ENCODE results near the gene KRTAP17-1.
"Not testable (repeated sequence)": the region's sequence is repeated elsewhere in the genome, so short reads cannot be mapped to it uniquely, and the experiment has no call there.

The KRTAP17-1 gene

DNA sequence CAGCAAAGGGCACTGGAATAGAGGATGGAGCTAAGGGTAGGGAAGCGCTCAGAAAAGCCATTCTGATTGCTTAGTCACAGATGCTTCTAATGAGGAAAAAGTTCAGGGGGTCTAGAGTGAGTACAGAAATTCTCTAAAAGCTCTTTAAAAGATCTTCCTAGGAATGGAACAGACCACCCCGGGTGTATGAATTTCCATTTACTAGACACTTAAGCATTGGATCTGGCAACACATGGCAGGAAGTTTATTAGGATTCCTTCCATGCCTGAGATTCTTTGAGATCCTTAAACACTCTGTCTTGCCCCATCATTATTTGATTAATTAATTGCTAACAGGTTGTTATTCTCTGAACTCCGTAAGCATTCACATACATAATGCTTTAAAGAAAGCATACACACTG is 31.5 kb downstream of the KRTAP17-1 start:
- Histone ChIP-seq H3K27me3 (ENCODE audit: insufficient read depth, low read depth) (no peaks in the 10 kb centered on the region), H3K79me2 (ENCODE audit: insufficient read depth, low read depth) (no peaks in the 10 kb centered on the region), H3K36me3 (ENCODE audit: insufficient read depth) (no peaks in the 10 kb centered on the region), H3K4me2 (no peak overlapping the region), H4K20me1 (ENCODE audit: insufficient read depth) (no peaks in the 10 kb centered on the region), H3K4me1 (ENCODE audit: low read depth, poor library complexity, severe bottlenecking) (no peaks in the 10 kb centered on the region), H2AFZ (ENCODE audit: low read depth) (no peak overlapping the region), H3K9ac (no peak overlapping the region), H3K27ac (no peak overlapping the region), H3K4me3 (IDR thresholded peaks at IDR 0.05; ENCODE audit: insufficient read depth, low read depth, low read length) (no peak overlapping the region)
- TF ChIP-seq, protein P1, sequence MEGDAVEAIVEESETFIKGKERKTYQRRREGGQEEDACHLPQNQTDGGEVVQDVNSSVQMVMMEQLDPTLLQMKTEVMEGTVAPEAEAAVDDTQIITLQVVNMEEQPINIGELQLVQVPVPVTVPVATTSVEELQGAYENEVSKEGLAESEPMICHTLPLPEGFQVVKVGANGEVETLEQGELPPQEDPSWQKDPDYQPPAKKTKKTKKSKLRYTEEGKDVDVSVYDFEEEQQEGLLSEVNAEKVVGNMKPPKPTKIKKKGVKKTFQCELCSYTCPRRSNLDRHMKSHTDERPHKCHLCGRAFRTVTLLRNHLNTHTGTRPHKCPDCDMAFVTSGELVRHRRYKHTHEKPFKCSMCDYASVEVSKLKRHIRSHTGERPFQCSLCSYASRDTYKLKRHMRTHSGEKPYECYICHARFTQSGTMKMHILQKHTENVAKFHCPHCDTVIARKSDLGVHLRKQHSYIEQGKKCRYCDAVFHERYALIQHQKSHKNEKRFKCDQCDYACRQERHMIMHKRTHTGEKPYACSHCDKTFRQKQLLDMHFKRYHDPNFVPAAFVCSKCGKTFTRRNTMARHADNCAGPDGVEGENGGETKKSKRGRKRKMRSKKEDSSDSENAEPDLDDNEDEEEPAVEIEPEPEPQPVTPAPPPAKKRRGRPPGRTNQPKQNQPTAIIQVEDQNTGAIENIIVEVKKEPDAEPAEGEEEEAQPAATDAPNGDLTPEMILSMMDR (conservative IDR thresholded peaks at IDR 0.05; ENCODE audit: low read depth, low read length) = no peak

DNA sequence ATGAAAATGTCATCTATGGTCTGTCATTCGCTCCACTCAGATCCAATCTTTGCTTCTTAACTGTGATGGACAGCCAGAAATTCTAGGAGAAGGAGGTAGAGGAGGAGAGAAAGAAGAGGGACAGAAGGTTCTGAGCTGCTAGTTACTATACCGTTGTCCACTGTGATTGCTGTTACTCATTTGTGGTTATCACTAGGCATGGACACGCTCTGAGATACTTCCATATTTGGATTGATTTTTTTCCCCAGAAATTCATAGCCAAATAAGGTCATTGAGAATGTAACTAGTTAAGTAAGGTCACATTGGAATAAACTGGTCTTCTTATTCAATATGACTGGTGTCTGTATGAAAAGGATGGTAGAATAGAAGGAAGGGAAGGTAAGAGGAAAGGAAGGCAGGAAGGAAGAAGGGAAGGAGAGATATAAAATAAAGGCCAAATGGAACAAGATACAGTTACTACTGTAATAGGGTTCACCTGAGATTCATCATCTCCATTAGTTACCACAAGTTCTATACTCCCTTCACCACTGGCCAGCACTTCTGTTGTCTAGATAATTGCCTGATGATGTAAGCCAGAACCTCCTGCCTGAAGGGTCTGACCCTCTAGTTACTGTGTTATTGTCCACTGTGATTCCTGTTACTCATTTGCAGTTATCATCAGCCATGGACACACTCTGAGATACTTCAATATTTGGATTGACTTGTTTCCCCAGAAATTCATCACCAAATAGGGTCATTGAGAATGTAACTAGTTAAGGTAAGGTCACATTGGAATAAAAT is 37.1 kb downstream of the KRTAP17-1 start:
- Histone ChIP-seq H2AFZ (ENCODE audit: low read depth) (no peak overlapping the region), H3K4me1 (ENCODE audit: low read depth, poor library complexity, severe bottlenecking) (no peaks in the 10 kb centered on the region), H3K4me3 (IDR thresholded peaks at IDR 0.05; ENCODE audit: insufficient read depth, low read depth, low read length) (no peak overlapping the region), H3K36me3 (ENCODE audit: insufficient read depth) (no peaks in the 10 kb centered on the region), H3K27me3 (ENCODE audit: insufficient read depth, low read depth) (no peaks in the 10 kb centered on the region), H4K20me1 (ENCODE audit: insufficient read depth) (no peaks in the 10 kb centered on the region), H3K27ac (no peak overlapping the region), H3K4me2 (no peak overlapping the region), H3K9ac (no peak overlapping the region), H3K79me2 (ENCODE audit: insufficient read depth, low read depth) (no peaks in the 10 kb centered on the region)
- TF ChIP-seq, protein P1 (conservative IDR thresholded peaks at IDR 0.05; ENCODE audit: low read depth, low read length) = no peak

DNA sequence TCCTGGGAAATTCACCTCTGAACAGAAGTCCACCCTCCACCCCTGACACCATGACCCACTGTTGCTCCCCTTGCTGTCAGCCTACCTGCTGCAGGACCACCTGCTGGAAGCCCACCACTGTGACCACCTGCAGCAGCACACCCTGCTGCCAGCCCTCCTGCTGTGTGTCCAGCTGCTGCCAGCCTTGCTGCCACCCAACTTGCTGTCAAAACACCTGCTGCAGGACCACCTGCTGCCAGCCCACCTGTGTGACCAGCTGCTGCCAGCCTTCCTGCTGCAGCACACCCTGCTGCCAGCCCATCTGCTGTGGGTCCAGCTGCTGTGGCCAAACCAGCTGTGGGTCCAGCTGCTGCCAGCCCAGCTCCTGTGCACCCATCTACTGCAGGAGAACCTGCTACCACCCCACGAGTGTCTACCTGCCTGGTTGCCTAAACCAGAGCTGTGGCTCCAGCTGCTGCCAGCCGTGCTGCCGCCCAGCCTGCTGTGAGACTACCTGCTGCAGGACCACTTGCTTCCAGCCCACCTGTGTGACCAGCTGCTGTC is 39.8 kb downstream of the KRTAP17-1 start, which contains the start of gene KRTAP9-7:
TSS of gene KRTAP9-7 (plus strand) at position 51 of the 543 bp plus-strand sequence. CDS start at position 51, 0 bp downstream.
- not testable (repeated sequence) for H3K27me3 ChIP-seq (ENCODE audit: insufficient read depth, low read depth); H3K36me3 ChIP-seq (ENCODE audit: insufficient read depth); H3K4me1 ChIP-seq (ENCODE audit: low read depth, poor library complexity, severe bottlenecking); H3K9ac ChIP-seq; H4K20me1 ChIP-seq (ENCODE audit: insufficient read depth); H3K79me2 ChIP-seq (ENCODE audit: insufficient read depth, low read depth); H2AFZ ChIP-seq (ENCODE audit: low read depth); H3K4me2 ChIP-seq; H3K4me3 ChIP-seq (IDR thresholded peaks at IDR 0.05; ENCODE audit: insufficient read depth, low read depth, low read length); H3K27ac ChIP-seq

DNA sequence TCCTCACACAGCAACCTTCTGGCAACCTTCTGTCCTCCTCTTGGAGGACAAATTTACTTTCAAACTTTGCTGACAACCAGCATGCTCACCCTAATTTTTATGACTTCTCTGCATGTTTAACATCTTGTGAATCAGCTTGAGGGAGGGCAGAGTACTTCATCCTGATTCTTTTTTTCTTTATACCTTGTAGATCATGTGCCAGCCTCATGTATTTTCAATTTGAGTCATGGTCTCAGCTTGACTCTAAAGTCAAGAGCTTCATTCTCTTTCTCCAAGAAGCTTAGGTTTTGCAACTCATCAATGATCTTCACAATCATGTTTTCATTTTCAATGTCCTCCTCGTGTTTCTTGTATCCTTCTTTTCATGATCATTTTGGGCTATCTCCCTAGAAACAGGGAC is 43.7 kb downstream of the KRTAP17-1 start:
- H3K27ac ChIP-seq = no peak overlapping the region
- H3K4me2 ChIP-seq = no peak overlapping the region
- no peak overlapping the region for H3K9ac ChIP-seq
- TF ChIP-seq, protein P1 (conservative IDR thresholded peaks at IDR 0.05; ENCODE audit: low read depth, low read length) = no peak
- H3K4me3 ChIP-seq (IDR thresholded peaks at IDR 0.05; ENCODE audit: insufficient read depth, low read depth, low read length) = no peak overlapping the region
- H2AFZ ChIP-seq (ENCODE audit: low read depth) = no peak overlapping the region
- no peaks in the 10 kb centered on the region for H3K27me3 ChIP-seq (ENCODE audit: insufficient read depth, low read depth)
- no peaks in the 10 kb centered on the region for H3K36me3 ChIP-seq (ENCODE audit: insufficient read depth)
- no peaks in the 10 kb centered on the region for H3K79me2 ChIP-seq (ENCODE audit: insufficient read depth, low read depth)
- no peaks in the 10 kb centered on the region for H4K20me1 ChIP-seq (ENCODE audit: insufficient read depth)
- H3K4me1 ChIP-seq (ENCODE audit: low read depth, poor library complexity, severe bottlenecking) = no peaks in the 10 kb centered on the region

DNA sequence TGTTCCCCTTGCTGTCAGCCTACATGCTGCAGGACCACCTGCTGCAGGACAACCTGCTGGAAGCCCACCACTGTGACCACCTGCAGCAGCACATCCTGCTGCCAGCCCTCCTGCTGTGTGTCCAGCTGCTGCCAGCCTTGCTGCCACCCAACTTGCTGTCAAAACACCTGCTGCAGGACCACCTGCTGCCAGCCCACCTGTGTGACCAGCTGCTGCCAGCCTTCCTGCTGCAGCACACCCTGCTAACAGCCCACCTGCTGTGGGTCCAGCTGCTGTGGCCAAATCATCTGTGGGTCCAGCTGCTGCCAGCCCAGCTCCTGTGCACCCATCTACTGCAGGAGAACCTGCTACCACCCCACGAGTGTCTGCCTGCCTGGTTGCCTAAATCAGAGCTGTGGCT is 44.2 kb downstream of the KRTAP17-1 start:
- H3K4me3 ChIP-seq (IDR thresholded peaks at IDR 0.05; ENCODE audit: insufficient read depth, low read depth, low read length); H4K20me1 ChIP-seq (ENCODE audit: insufficient read depth); H3K36me3 ChIP-seq (ENCODE audit: insufficient read depth); H3K27ac ChIP-seq; H2AFZ ChIP-seq (ENCODE audit: low read depth); H3K4me1 ChIP-seq (ENCODE audit: low read depth, poor library complexity, severe bottlenecking); H3K27me3 ChIP-seq (ENCODE audit: insufficient read depth, low read depth); H3K4me2 ChIP-seq; H3K79me2 ChIP-seq (ENCODE audit: insufficient read depth, low read depth); H3K9ac ChIP-seq: not testable (repeated sequence)
